Panc1 (cell line): ENCODE results near the gene UFSP2. TPM values are rescaled to one million over a fixed set of nuclear protein-coding genes. Genes with fewer than 3 reads are reported as not detected.

ENCODE experiments used
- ATAC-seq: fragments of 200-7000 bp; cut with Tn5 transposase; 2 replicates; pipeline ENCODE4 v1.9.1; 2020; ENCODE audit warnings: mild to moderate bottlenecking, moderate library complexity
- BruUV-seq: library from RNA; stranded (reverse); fragments of 400-500 nt; replicated peaks from 2 replicates; lab custom pipeline; 2021; lab: Mats Ljungman, UMichigan
- CTCF ChIA-PET: fragments of 300-600 bp; sonication (Branson Sonifier 250); formaldehyde crosslinking; loops from one replicate; lab custom pipeline; 2022; ENCODE audit warnings: antibody characterized with exemption; lab: Charles Lee
- POLR2A ChIA-PET: fragments of 300-600 bp; sonication (Branson Sonifier 250); formaldehyde crosslinking; loops from one replicate; lab custom pipeline; 2022; ENCODE audit warnings: antibody characterized with exemption; lab: Charles Lee
- DNase-seq: peaks from one replicate; pipeline ENCODE4 v3.0.0-alpha.2; 2010; ENCODE audit warnings: low read depth, low spot score
- H3K27ac ChIP-seq: 2 replicates; pipeline ENCODE4 v1.5.1; 2011; ENCODE audit warnings: mild to moderate bottlenecking, low read length, inconsistent platforms
- H3K27me3 ChIP-seq: fragments of 200-500 bp; sonication (Bioruptor generic); 2 replicates; pipeline ENCODE4 v1.6.0; 2014; ENCODE audit warnings: low read length, inconsistent platforms; ENCODE audit not compliant: control insufficient read depth, insufficient read depth
- H3K36me3 ChIP-seq: fragments of 200-500 bp; sonication (Bioruptor generic); 2 replicates; pipeline ENCODE4 v1.5.1; 2014; ENCODE audit warnings: inconsistent platforms, mild to moderate bottlenecking, low read length, moderate library complexity; ENCODE audit not compliant: control insufficient read depth, insufficient read depth
- H3K4me1 ChIP-seq: 2 replicates; pipeline ENCODE4 v1.5.1; 2011; ENCODE audit warnings: inconsistent platforms, mild to moderate bottlenecking, low read length, moderate library complexity; ENCODE audit not compliant: control insufficient read depth, insufficient read depth
- H3K4me3 ChIP-seq, 2 experiments: 2 replicates each; pipeline ENCODE4 v1.5.1; 2011 to 2012; ENCODE audit warnings: low read depth in 2 of 2, low read length in 2 of 2, mild to moderate bottlenecking in 2 of 2, inconsistent platforms in 1 of 2, moderate library complexity in 1 of 2
- H3K9me3 ChIP-seq: fragments of 200-500 bp; sonication (Bioruptor generic); 2 replicates; pipeline ENCODE4 v1.5.1; 2014; ENCODE audit warnings: low read depth, mild to moderate bottlenecking, inconsistent platforms, low read length, moderate library complexity; ENCODE audit not compliant: control insufficient read depth, insufficient read depth
- CTCF ChIP-seq: fragments of 450-650 bp; IDR thresholded peaks from 2 replicates; pipeline ENCODE4 v1.5.1; 2017; ENCODE audit warnings: mild to moderate bottlenecking
- POLR2AphosphoS5 ChIP-seq: IDR thresholded peaks from 2 replicates; pipeline ENCODE4 v1.6.1; 2012; ENCODE audit warnings: mild to moderate bottlenecking, low read depth, low read length, moderate library complexity
- REST ChIP-seq, 2 experiments: IDR thresholded peaks; 2 replicates each; pipeline ENCODE4 v1.6.1; 2011 to 2012; ENCODE audit warnings: low read depth in 2 of 2, control low read depth in 1 of 2, low read length in 1 of 2, mild to moderate bottlenecking in 1 of 2, moderate library complexity in 1 of 2; ENCODE audit not compliant: insufficient read depth in 1 of 2
- SIN3A ChIP-seq: IDR thresholded peaks from 2 replicates; pipeline ENCODE4 v1.6.1; 2012; ENCODE audit warnings: low read depth, mild to moderate bottlenecking, low read length, moderate library complexity, borderline replicate concordance; ENCODE audit not compliant: insufficient read depth
- TCF7L2 ChIP-seq: IDR thresholded peaks from 2 replicates; pipeline ENCODE4 v1.6.1; 2011; ENCODE audit warnings: mild to moderate bottlenecking, low read depth, low read length, inconsistent platforms
- in situ Hi-C: cut with HindIII; loops from 2 replicates; pipeline ENCODE4 v1.10.0; 2016; ENCODE audit warnings: low sequenced_read_pairs, low pct_unique_long_range_greater_than_20kb
- intact Hi-C: fragments of 100-400 bp; cut with micrococcal nuclease; formaldehyde crosslinking; loops from one replicate; pipeline ENCODE4 v1.10.0; 2022; ENCODE audit not compliant: unreplicated experiment
- total RNA-seq: library from RNA; stranded (reverse); gene quantifications from one replicate; pipeline ENCODE4 v1.2.1, GENCODE V29; 2021; ENCODE audit not compliant: unreplicated experiment

UFSP2 gene
- total RNA-seq, 1 experiment from 2014 or later: 17.0 TPM

- no peaks in the 10 kb centered on the region; the same call in none of the 2 replicates for H3K36me3 ChIP-seq
- ATAC-seq (peak; percentile 41), DNase-seq (no peak)
- no peaks in the 10 kb centered on the region; the same call in 1 of the 2 replicates for H3K4me1 ChIP-seq
- intact Hi-C loops: no loop called here
- ChIA-PET POLR2A (no interaction called here), CTCF (no interaction called here)
- H3K27ac ChIP-seq: peak overlapping the region; percentile 85
- TF ChIP-seq POLR2AphosphoS5 (no peak), CTCF (no peak), SIN3A (no peak), REST (IDR thresholded peaks at IDR 0.05; ENCODE audit: insufficient read depth in 1 of 2, low read depth in 2 of 2, low read length in 1 of 2) (no peak), TCF7L2 (no peak)
- no peaks in the 10 kb centered on the region for H3K27me3 ChIP-seq
- BruUV-seq: TSS peak; percentile 76
- no peaks in the 10 kb centered on the region for H3K9me3 ChIP-seq
- in situ Hi-C loops: no loop called here
- H3K4me3 ChIP-seq: peak overlapping the region; percentile 79 to 91
Observed at GRCh38 chr4:185424905-185425646, 688 bp downstream of the UFSP2 start.

GRCh38 chr4:185421366-185422124 lies 4.2 kb downstream of the UFSP2 start:
- ChIA-PET POLR2A (no interaction called here), CTCF (no interaction called here)
- no peaks in the 10 kb centered on the region for H3K27me3 ChIP-seq
- DNase-seq: no peak
- H3K27ac ChIP-seq: no peak overlapping the region
- H3K4me1 ChIP-seq: no peaks in the 10 kb centered on the region; the same call in 1 of the 2 replicates
- in situ Hi-C loops: no loop called here
- no peak overlapping the region for H3K4me3 ChIP-seq
- H3K9me3 ChIP-seq: no peaks in the 10 kb centered on the region
- TF ChIP-seq POLR2AphosphoS5: no peak
- no peak for TF ChIP-seq REST (IDR thresholded peaks at IDR 0.05; ENCODE audit: insufficient read depth in 1 of 2, low read depth in 2 of 2, low read length in 1 of 2)
- no peak for TF ChIP-seq TCF7L2
- no peak for TF ChIP-seq SIN3A
- TF ChIP-seq CTCF: no peak
- H3K36me3 ChIP-seq: no peaks in the 10 kb centered on the region; the same call in none of the 2 replicates
- intact Hi-C loops: no loop called here
- no peak for ATAC-seq
- no TSS peak for BruUV-seq
